HepG2 (cell line): Measurements from ENCODE around the gene RIMKLB. TPM values are rescaled to one million over a fixed set of nuclear protein-coding genes. Genes with fewer than 3 reads are reported as not detected.

Source experiments
- ATAC-seq: fragments of 200-7000 bp; cut with Tn5 transposase; 3 replicates; pipeline ENCODE4 v1.9.1; 2020; ENCODE audit warnings: mild to moderate bottlenecking, moderate library complexity
- BruUV-seq: library from RNA; stranded (reverse); fragments of 400-500 nt; replicated peaks from 2 replicates; lab custom pipeline; 2021; lab: Mats Ljungman, UMichigan
- CTCF ChIA-PET: fragments of 300-600 bp; formaldehyde crosslinking; extraction: SDS; loops from one replicate; lab custom pipeline; 2021; ENCODE audit warnings: low total read pairs, inconsistent platforms, low intra/inter-chr PET ratio; lab: Yijun Ruan, JAX
- POLR2A ChIA-PET: fragments of 350-600 bp; sonication (Branson Sonifier 250); formaldehyde crosslinking; loops from one replicate; lab custom pipeline; 2020; ENCODE audit warnings: antibody characterized with exemption, inconsistent platforms; lab: Yijun Ruan, JAX
- DNase-seq: peaks from one replicate; pipeline ENCODE4 v3.0.0-alpha.2; 2015; ENCODE audit warnings: low spot score
- FAIRE-seq: peaks from 3 replicates; lab custom pipeline; 2011; peaks lifted over from hg19 to GRCh38; lab: Jason Lieb, UNC
- H2AFZ ChIP-seq: one replicate; pipeline ENCODE4 v1.6.1; 2011; ENCODE audit warnings: low read length, inconsistent platforms
- H3K27ac ChIP-seq: fragments of 300-600 bp; 3 replicates; pipeline ENCODE4 v1.8.0; 2011; ENCODE audit warnings: mixed run types, mild to moderate bottlenecking, mixed read lengths, low read length, inconsistent platforms; ENCODE audit not compliant: insufficient read depth; ENCODE audit errors: extremely low read length
- H3K27me3 ChIP-seq, 2 experiments: fragments of 200-600 bp in 1 of 2; 2 replicates in 1 of 2; 3 replicates in 1 of 2; pipeline versions ENCODE4 v1.6.0 to v1.8.0; 2011; ENCODE audit warnings: low read length in 2 of 2, mild to moderate bottlenecking in 2 of 2, moderate library complexity in 2 of 2, inconsistent platforms in 1 of 2; ENCODE audit not compliant: insufficient read depth in 2 of 2, control insufficient read depth in 1 of 2
- H3K36me3 ChIP-seq, 2 experiments: fragments of 200-600 bp in 1 of 2; replicated peaks in 1 of 2; 2 replicates in 1 of 2; 3 replicates in 1 of 2; pipeline versions ENCODE4 v1.5.1 to v1.8.0; 2011; ENCODE audit warnings: low read length in 2 of 2, inconsistent platforms in 1 of 2; ENCODE audit not compliant: insufficient read depth in 2 of 2, control insufficient read depth in 1 of 2
- H3K4me1 ChIP-seq: 2 replicates; pipeline ENCODE4 v1.5.1; 2012; ENCODE audit warnings: low read length, inconsistent platforms; ENCODE audit not compliant: insufficient read depth
- H3K4me2 ChIP-seq: 2 replicates; pipeline ENCODE4 v1.6.0; 2011; ENCODE audit warnings: low read depth, low read length, inconsistent platforms
- H3K4me3 ChIP-seq, 3 experiments: fragments of 200-600 bp in 1 of 3; sonication (generic), shearing (Covaris generic) in 1 of 3; replicated peaks in 1 of 3; 2 replicates each; pipeline ENCODE4 v1.5.1; 2011 to 2016; ENCODE audit warnings: low read length in 3 of 3, inconsistent platforms in 2 of 3, low read depth in 2 of 3, mild to moderate bottlenecking in 2 of 3, control low read depth in 1 of 3, mixed read lengths in 1 of 3; ENCODE audit not compliant: insufficient read depth in 1 of 3
- H3K79me2 ChIP-seq: one replicate; pipeline ENCODE4 v1.6.1; 2011; ENCODE audit warnings: low read length, inconsistent platforms; ENCODE audit not compliant: insufficient read depth
- H3K9ac ChIP-seq: 2 replicates; pipeline ENCODE4 v1.6.0; 2011; ENCODE audit warnings: mild to moderate bottlenecking, low read depth, low read length, inconsistent platforms; ENCODE audit not compliant: insufficient read depth
- H3K9me3 ChIP-seq: 2 replicates; pipeline ENCODE4 v1.5.1; 2012; ENCODE audit warnings: mild to moderate bottlenecking, low read length
- H4K20me1 ChIP-seq: 2 replicates; pipeline ENCODE4 v1.6.0; 2011; ENCODE audit warnings: inconsistent platforms, mild to moderate bottlenecking, low read length, moderate library complexity; ENCODE audit not compliant: insufficient read depth
- AHR ChIP-seq: IDR thresholded peaks from 2 replicates; pipeline ENCODE4 v1.6.1; 2018; ENCODE audit warnings: missing genetic modification reagents, missing compliant biosample characterization
- HMGA1 ChIP-seq: sonication (generic); formaldehyde crosslinking; conservative IDR thresholded peaks from 2 replicates; pipeline ENCODE4 v1.4.0; 2020; ENCODE audit warnings: missing genetic modification reagents
- LRRFIP1 ChIP-seq: sonication (generic); formaldehyde crosslinking; conservative IDR thresholded peaks from 2 replicates; pipeline ENCODE4 v1.4.0; 2020; ENCODE audit warnings: missing genetic modification reagents
- PAXIP1 ChIP-seq: sonication (generic); formaldehyde crosslinking; conservative IDR thresholded peaks from 2 replicates; pipeline ENCODE4 v1.4.0; 2020; ENCODE audit warnings: mild to moderate bottlenecking, missing genetic modification reagents, moderate library complexity
- PRDM15 ChIP-seq: sonication (generic); formaldehyde crosslinking; IDR thresholded peaks from 2 replicates; pipeline ENCODE4 v1.4.0; 2020; ENCODE audit warnings: missing genetic modification reagents
- ZNF10 ChIP-seq: sonication (generic); formaldehyde crosslinking; IDR thresholded peaks from 2 replicates; pipeline ENCODE4 v1.4.0; 2020; ENCODE audit warnings: mild to moderate bottlenecking, low read depth, missing genetic modification reagents, borderline replicate concordance
- ZNF878 ChIP-seq: sonication (generic); formaldehyde crosslinking; IDR thresholded peaks from 2 replicates; pipeline ENCODE4 v1.8.1; 2023; ENCODE audit warnings: mild to moderate bottlenecking, missing genetic modification reagents, moderate library complexity
- ZSCAN12 ChIP-seq: sonication (generic); formaldehyde crosslinking; IDR thresholded peaks from 2 replicates; pipeline ENCODE4 v1.9.0; 2021; ENCODE audit warnings: mild to moderate bottlenecking, missing genetic modification reagents
- WGBS: methylation state at CpG from one replicate; pipeline ENCODE4 v1.1.6; 2017; ENCODE audit warnings: low lambda C conversion rate; 5-methylcytosine and 5-hydroxymethylcytosine counted together
- in situ Hi-C: cut with HindIII; loops from 2 replicates; pipeline ENCODE4 v1.10.0; 2017; ENCODE audit warnings: low pct_unique_long_range_greater_than_20kb; ENCODE audit not compliant: extremely low pct_ligation_motif_present
- intact Hi-C: fragments of 100-400 bp; cut with micrococcal nuclease; formaldehyde crosslinking; loops from one replicate; pipeline ENCODE4 v1.10.0; 2022; ENCODE audit not compliant: unreplicated experiment
- polyA plus RNA-seq, 8 experiments: library from polyadenylated mRNA; depleted of rRNA in 3 of 8; stranded (reverse) in 7 of 8; unstranded in 1 of 8; fragments of >200 nt; fragmentation: Illumina TruSeq in 4 of 8; extraction: Trizol in 4 of 8; gene quantifications; 2 replicates each; pipeline versions ENCODE4 v1.2.1 to v1.2.3, GENCODE V29; 2011 to 2016; ENCODE audit warnings: low read depth in 4 of 8, missing spikeins in 1 of 8, mixed read lengths in 1 of 8; ENCODE audit not compliant: insufficient read depth in 1 of 8
- total RNA-seq, 5 experiments: library from RNA; depleted of rRNA; stranded (reverse); fragments of >200 nt; fragmentation: Illumina TruSeq; extraction: Trizol; gene quantifications; 2 replicates each; pipeline ENCODE4 v1.2.3, GENCODE V29; 2016; ENCODE audit warnings: low read depth in 1 of 5

The RIMKLB gene
- total and polyA plus RNA-seq, 2 of the 13 experiments (the other 11 are each of a cell fraction or from before 2014, with no cell fraction given), result 0.33 to 0.40 TPM

GRCh38 chr12:8668441-8668840 lies 29.4 kb upstream of the RIMKLB start:
- H3K9me3 ChIP-seq, result no peaks in the 10 kb centered on the region
- intact Hi-C loops, result no loop called here
- H3K4me3 ChIP-seq, result no peak overlapping the region
- no peak overlapping the region for H3K9ac ChIP-seq
- H3K4me2 ChIP-seq, result no peak overlapping the region
- no peak for FAIRE-seq
- H2AFZ ChIP-seq, result no peak overlapping the region
- CTCF ChIA-PET, result no interaction called here
- H3K4me1 ChIP-seq, result no peaks in the 10 kb centered on the region
- in situ Hi-C loops, result no loop called here
- H3K79me2 ChIP-seq, result no peaks in the 10 kb centered on the region
- no peak overlapping the region for H3K27ac ChIP-seq
- TF ChIP-seq ZNF10 (no peak), PRDM15 (CRISPR knock-in tag) (no peak), HMGA1 (no peak), ZNF878 (no peak)
- TF ChIP-seq, all 625 proteins: peak for 0
- 0% methylated on average over 1 of the region's 2 CpGs for WGBS
- ATAC-seq, result no peak
- H3K27me3 ChIP-seq, result peaks cover 0 to 7% of the 10 kb centered on the region in 2 experiments; a peak in 3 of 5 replicates
- no peaks in the 10 kb centered on the region for H3K36me3 ChIP-seq
- no TSS peak for BruUV-seq
- POLR2A ChIA-PET, result no interaction called here
- H4K20me1 ChIP-seq, result no peaks in the 10 kb centered on the region
- no peak for DNase-seq

GRCh38 chr12:8672381-8672780 lies 25.4 kb upstream of the RIMKLB start:
- no peaks in the 10 kb centered on the region for H3K79me2 ChIP-seq
- BruUV-seq, result no TSS peak
- intact Hi-C loops (no loop called here), in situ Hi-C loops (no loop called here)
- H3K4me2 ChIP-seq, result no peak overlapping the region
- 33% methylated on average over 3 of the region's 5 CpGs for WGBS
- no peak overlapping the region for H3K9ac ChIP-seq
- no peak overlapping the region for H2AFZ ChIP-seq
- H4K20me1 ChIP-seq, result no peaks in the 10 kb centered on the region
- POLR2A ChIA-PET, result no interaction called here
- H3K36me3 ChIP-seq, result no peaks in the 10 kb centered on the region
- H3K4me3 ChIP-seq, result no peak overlapping the region
- no peak for DNase-seq
- no peak overlapping the region for H3K27ac ChIP-seq
- FAIRE-seq, result no peak
- H3K4me1 ChIP-seq, result no peaks in the 10 kb centered on the region
- no peak for ATAC-seq
- no peaks in the 10 kb centered on the region; a peak in 2 of 5 replicates for H3K27me3 ChIP-seq
- H3K9me3 ChIP-seq, result no peaks in the 10 kb centered on the region
- CTCF ChIA-PET, result no interaction called here
- no peak for TF ChIP-seq LRRFIP1 (CRISPR knock-in tag)
- TF ChIP-seq ZSCAN12, result no peak
- TF ChIP-seq AHR (CRISPR knock-in tag), result no peak
- TF ChIP-seq PAXIP1 (CRISPR knock-in tag), result no peak
